Stomach (tissue), 4 donors: ENCODE results near the gene SLC39A6.

Experiments
- CTCF ChIP-seq, 7 experiments: fragments of 450-650 bp in 4 of 7; fragments of 200-600 bp in 3 of 7; sonication (generic) in 3 of 7; IDR thresholded peaks; one replicate each; pipeline ENCODE4 v1.5.1; 2016 to 2019; ENCODE audit warnings: antibody characterized with exemption in 7 of 7, control low read depth in 2 of 7, mild to moderate bottlenecking in 1 of 7
- POLR2A ChIP-seq, 4 donors: fragments of 450-650 bp; IDR thresholded peaks; one replicate each; pipeline ENCODE4 v1.6.1; 2016; ENCODE audit warnings: antibody characterized with exemption in 4 of 4, control low read depth in 2 of 4, mild to moderate bottlenecking in 1 of 4, moderate library complexity in 1 of 4

DNA sequence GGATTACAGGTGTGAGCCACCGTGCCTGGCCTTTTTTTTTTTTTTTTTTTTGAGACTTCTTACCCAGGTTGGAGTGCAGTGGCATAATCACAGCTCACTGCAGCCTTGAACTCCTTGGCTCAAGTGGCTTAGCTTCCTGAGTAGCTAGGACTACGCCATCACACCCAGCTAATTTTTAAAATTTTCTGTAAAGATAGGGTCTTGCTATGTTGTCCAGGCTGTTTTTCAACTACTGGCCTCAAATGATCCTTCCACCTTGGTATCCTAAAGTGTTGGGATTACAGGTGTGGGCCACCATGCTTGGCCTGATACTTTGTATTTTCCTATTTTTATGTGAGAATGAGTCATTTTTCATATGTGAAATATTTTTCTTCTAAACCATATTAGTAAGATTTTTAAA, 14.3 kb upstream of the SLC39A6 start:
- no peak for TF ChIP-seq CTCF (IDR thresholded peaks at IDR 0.05)
- no peak for TF ChIP-seq POLR2A (IDR thresholded peaks at IDR 0.05)
